ENCODE measurements around the gene ZNF502.
"Not testable (repeated sequence)": the region's sequence is repeated elsewhere in the genome, so short reads cannot be mapped to it uniquely, and the experiment has no call there.

Gene ZNF502

GRCh38 chr3:44712455-44713075 is at the start of gene ZNF502:
ZNF502 (plus strand) TSS chr3:44712660; CDS start chr3:44720262, 7,602 bp downstream.
- peak; percentile 82 for DNase-seq (ENCODE audit: low spot score)

GRCh38 chr3:44665173-44665572 is 47.3 kb upstream of the ZNF502 start:
- no peak for DNase-seq (ENCODE audit: low spot score)

- no peak for DNase-seq (ENCODE audit: low spot score)
Observed at GRCh38 chr3:44666346-44666745, 46.1 kb upstream of the ZNF502 start.

GRCh38 chr3:44669760-44670159 is 42.7 kb upstream of the ZNF502 start:
- DNase-seq (ENCODE audit: low spot score): no peak

- not testable (repeated sequence) for DNase-seq (ENCODE audit: low spot score)
Observed at GRCh38 chr3:44673466-44673865, 39.0 kb upstream of the ZNF502 start.

- DNase-seq (ENCODE audit: low spot score): peak; percentile 17
Observed at GRCh38 chr3:44674211-44674610, 38.2 kb upstream of the ZNF502 start.

- no peak for DNase-seq (ENCODE audit: low spot score)
Observed at GRCh38 chr3:44678480-44679116, 33.9 kb upstream of the ZNF502 start.

- DNase-seq (ENCODE audit: low spot score): peak; percentile 89
Observed at GRCh38 chr3:44680921-44681455, 31.5 kb upstream of the ZNF502 start.

GRCh38 chr3:44682182-44682896 is 30.1 kb upstream of the ZNF502 start:
- peak; percentile 86 for DNase-seq (ENCODE audit: low spot score)

GRCh38 chr3:44685128-44685800 is 27.2 kb upstream of the ZNF502 start:
- DNase-seq (ENCODE audit: low spot score): peak; percentile 83

GRCh38 chr3:44687898-44688297 is 24.6 kb upstream of the ZNF502 start:
- DNase-seq (ENCODE audit: low spot score): no peak

GRCh38 chr3:44721231-44722102 is 9.0 kb downstream of the ZNF502 start:
- DNase-seq (ENCODE audit: low spot score): no peak

GRCh38 chr3:44722103-44722401 is 9.6 kb downstream of the ZNF502 start:
- DNase-seq (ENCODE audit: low spot score): no peak

- peak; percentile 84 for DNase-seq (ENCODE audit: low spot score)
Observed at GRCh38 chr3:44729384-44729910, 17.0 kb downstream of the ZNF502 start, which contains the start of gene ZNF501. ZNF501 (plus strand) TSS chr3:44729635; CDS start chr3:44734422, 4,787 bp downstream.

- DNase-seq (ENCODE audit: low spot score): no peak
Observed at GRCh38 chr3:44734646-44735168, 22.2 kb downstream of the ZNF502 start.

GRCh38 chr3:44761101-44761423 is 48.6 kb downstream of the ZNF502 start:
- DNase-seq (ENCODE audit: low spot score): no peak

GRCh38 chr3:44761424-44762169 is 49.1 kb downstream of the ZNF502 start, which contains the start of the genes KIAA1143 and KIF15:
KIAA1143 (minus strand) TSS chr3:44761619; CDS start chr3:44761602, 17 bp downstream.
KIF15 (plus strand) TSS chr3:44761794; CDS start chr3:44761866, 72 bp downstream.
- DNase-seq (ENCODE audit: low spot score): peak; percentile 96

GRCh38 chr3:44762170-44762677 is 49.8 kb downstream of the ZNF502 start:
- peak; percentile 15 for DNase-seq (ENCODE audit: low spot score)

- DNase-seq (ENCODE audit: low spot score): no peak
Observed at GRCh38 chr3:44762690-44763089, 50.2 kb downstream of the ZNF502 start.

GRCh38 chr3:44764248-44764647 is 51.8 kb downstream of the ZNF502 start:
- DNase-seq (ENCODE audit: low spot score): no peak

Data from kidney tubule cell (primary cell).